KOPT-K1 (cell line): ENCODE data around the gene FLACC1.
A peak's percentile ranks its signal among the peaks of the same experiment; 100 is the strongest.

Source experiments
- H3K27ac ChIP-seq: fragments of 200-600 bp; sonication (generic); 2 replicates; pipeline ENCODE4 v1.5.1; 2016; ENCODE audit warnings: antibody characterized with exemption, mild to moderate bottlenecking, low read depth, low read length; ENCODE audit not compliant: poor library complexity, severe bottlenecking
- H3K36me3 ChIP-seq: fragments of 200-600 bp; sonication (generic); 2 replicates; pipeline ENCODE4 v1.5.1; 2017; ENCODE audit warnings: antibody characterized with exemption, mild to moderate bottlenecking, low read length, moderate library complexity; ENCODE audit not compliant: insufficient read depth
- H3K9me3 ChIP-seq: fragments of 200-600 bp; sonication (generic); 2 replicates; pipeline ENCODE4 v1.5.1; 2017; ENCODE audit warnings: antibody characterized with exemption, low read length, mild to moderate bottlenecking; ENCODE audit not compliant: insufficient read depth, poor library complexity, severe bottlenecking

FLACC1 gene

DNA sequence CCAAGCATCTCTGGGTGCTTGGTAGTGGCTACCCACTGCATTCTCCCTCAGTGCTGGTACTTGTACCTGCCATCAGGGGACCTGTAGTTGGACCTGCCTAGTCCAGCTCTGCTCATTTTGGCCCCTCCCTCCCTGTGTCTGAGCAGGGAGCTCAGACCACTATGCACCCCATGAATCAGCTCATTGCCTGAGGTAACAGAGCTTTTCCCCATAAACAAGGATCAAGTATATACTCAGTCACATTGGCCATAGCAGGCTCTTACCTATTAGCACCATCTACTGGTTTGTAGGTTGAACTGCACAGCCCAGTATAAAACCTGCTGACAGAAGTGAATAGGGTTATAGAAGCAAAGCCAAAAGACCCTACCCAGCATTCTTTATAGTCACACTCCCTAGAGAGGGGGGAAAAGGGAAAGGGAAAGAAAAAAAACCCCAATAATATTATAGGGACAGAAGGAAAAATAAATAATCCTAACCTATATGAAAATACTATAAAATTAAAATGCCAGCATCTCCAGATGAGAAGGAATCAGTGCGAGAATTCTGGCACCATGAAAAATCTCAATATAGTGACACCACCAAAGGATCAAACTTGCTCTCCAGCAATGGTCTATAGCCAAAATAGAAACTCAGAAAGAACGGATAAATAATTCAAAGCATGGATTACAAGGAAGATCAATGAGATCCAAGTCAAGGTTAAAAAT is 6.9 kb upstream of the FLACC1 start:
- Histone ChIP-seq H3K27ac (peak overlapping the region; percentile 53), H3K36me3 (peaks cover 5% of the 10 kb centered on the region; the same call in 1 of the 2 replicates), H3K9me3 (peaks cover 35% of the 10 kb centered on the region)

DNA sequence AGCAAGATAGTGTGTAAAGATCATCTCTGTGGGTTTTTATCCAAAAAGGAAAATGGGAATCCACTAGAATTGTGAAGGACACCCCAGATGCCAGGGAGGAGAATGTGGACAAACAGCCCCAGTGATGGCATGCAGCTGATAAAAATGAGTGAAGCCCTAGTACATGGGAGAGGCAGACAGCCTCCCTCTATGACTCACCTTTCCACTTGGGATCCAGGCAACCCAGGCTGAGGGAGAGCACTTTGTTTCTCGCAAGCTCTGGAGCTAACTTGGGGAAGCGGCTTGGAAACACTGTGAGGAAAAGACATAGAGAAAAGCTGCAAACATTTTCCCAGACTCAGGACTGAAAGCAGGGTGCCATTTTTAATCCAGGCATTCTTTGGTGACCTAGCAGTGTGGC is 5.3 kb upstream of the FLACC1 start:
- H3K36me3 ChIP-seq = 0 out of 2 replicates have a peak, but pooled peaks cover 5% of the 10 kb centered on the region
- H3K27ac ChIP-seq = peak overlapping the region; percentile 21
- H3K9me3 ChIP-seq = peaks cover 19% of the 10 kb centered on the region

DNA sequence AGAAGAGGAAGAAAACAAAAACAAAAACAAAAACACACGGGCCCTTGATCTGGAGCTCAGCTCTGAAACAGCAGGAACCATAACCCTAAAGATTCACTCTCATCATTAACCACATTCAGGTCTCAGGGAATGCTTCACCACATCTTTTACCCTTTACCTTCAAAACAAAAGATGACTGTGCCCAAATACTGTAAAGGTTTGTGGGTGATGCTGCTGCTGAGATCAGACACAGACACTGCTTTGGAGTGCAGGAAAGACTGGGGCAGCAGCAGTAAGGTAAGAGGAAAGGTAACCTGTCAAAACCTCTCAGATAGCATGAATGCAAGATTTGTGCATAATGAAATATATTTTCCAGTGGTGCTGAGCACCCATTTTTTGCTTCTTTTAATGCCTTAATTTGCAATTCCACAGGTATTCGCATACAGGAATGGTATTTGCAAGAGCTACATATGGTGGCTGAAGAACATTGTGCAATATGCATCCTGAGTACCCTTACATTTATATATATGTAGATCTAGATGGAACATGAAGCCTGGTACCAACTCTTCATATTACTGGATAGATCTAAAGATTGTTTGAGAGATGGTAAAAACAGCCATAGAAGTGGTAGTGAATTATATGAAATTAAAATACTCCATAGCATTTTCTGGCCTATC is 4.1 kb upstream of the FLACC1 start:
- 0 out of 2 replicates have a peak, but pooled peaks cover 5% of the 10 kb centered on the region for H3K36me3 ChIP-seq

DNA sequence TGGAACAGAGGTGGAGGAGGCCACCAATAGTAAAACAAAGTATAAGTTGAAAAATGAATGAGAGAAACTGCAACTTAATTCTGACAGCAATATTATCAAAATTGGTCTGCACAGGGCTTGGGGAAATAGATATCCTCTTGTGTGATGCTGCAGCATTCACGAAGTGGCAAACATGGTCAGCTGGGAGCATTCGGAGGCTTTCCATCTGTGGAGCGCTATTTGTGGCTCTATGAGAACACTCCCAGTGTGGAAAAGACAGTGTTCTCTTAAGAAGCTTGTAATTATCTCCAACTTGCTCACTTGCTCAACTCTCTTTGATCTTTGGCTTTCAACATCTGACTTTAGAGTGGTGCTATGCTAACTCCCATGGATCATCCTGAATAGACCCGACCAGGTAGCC is 3.1 kb upstream of the FLACC1 start:
- no peak overlapping the region for H3K27ac ChIP-seq
- H3K36me3 ChIP-seq = 0 out of 2 replicates have a peak, but pooled peaks cover 5% of the 10 kb centered on the region
- H3K9me3 ChIP-seq = peaks cover 12% of the 10 kb centered on the region

More for the DNA sequence above, 4.1 kb upstream of the FLACC1 start:
- peaks cover 12% of the 10 kb centered on the region for H3K9me3 ChIP-seq
- H3K27ac ChIP-seq = no peak overlapping the region

DNA sequence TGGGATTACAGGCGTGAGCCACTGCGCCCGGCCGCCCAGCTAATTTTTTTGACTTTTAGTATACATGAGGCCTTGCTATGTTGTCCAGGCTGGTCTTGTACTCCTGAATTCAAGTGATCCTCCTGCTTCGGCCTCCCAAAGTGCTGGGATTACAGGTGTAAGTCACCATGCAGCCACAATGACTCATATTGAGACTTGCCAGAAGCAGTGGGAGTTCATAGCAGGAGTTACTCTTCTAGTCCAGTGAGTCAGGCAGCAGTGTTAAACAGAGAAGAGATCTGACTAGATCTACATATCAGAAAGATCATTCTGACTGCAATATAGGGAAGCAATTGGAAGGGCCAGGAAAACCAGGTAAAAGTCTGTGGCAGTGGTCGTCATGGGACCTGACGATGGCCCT is 1.5 kb upstream of the FLACC1 start:
- H3K36me3 ChIP-seq = 0 out of 2 replicates have a peak, but pooled peaks cover 5% of the 10 kb centered on the region
- peaks cover 12% of the 10 kb centered on the region for H3K9me3 ChIP-seq
- H3K27ac ChIP-seq = no peak overlapping the region

GRCh38 chr2:201353116-201353515 is 4.0 kb downstream of the FLACC1 start:
- Histone ChIP-seq H3K36me3 (no peaks in the 10 kb centered on the region), H3K9me3 (no peaks in the 10 kb centered on the region), H3K27ac (no peak overlapping the region)

DNA sequence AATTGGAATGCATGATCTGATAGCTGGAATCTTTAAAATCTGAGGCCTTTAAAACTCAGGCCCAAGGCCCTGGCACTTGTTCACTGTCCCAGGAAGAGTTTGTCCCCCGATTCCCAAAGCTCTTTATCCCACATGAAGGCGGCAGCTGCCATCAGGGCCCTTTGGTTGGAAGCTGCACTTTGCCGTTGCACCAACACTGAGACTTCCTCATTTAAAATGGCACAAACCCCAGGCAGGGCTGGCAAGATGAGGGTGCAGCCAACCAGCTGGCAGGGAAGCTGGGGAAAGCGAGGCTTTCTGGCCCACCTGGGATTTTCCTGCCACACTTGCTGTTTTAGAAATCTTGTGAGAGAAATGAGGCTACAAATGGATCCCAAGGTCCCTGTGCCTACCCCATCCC is 6.3 kb downstream of the FLACC1 start:
- H3K27ac ChIP-seq = no peak overlapping the region
- H3K36me3 ChIP-seq = no peaks in the 10 kb centered on the region
- no peaks in the 10 kb centered on the region for H3K9me3 ChIP-seq

GRCh38 chr2:201349601-201350000 is 7.5 kb downstream of the FLACC1 start:
- Histone ChIP-seq H3K27ac (no peak overlapping the region), H3K9me3 (no peaks in the 10 kb centered on the region), H3K36me3 (no peaks in the 10 kb centered on the region)

DNA sequence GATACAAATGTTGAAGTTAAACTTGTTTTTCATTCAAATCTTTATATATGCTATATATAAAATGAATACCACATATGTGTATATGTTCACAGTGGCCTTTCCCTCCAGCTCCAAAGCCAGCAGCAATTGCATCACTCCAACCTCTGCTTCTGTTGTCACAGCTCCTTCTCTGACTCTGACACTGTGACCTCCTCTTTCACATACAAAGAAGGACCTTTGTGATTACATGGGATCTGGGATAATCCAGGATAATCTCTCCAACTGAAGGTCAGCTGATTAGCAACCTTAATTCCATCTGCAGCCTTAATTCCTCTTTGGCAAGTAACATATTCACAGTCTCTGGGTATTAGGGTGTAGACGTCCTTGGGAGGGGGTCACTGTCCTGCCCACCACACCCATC is 8.4 kb downstream of the FLACC1 start:
- no peaks in the 10 kb centered on the region for H3K36me3 ChIP-seq
- no peak overlapping the region for H3K27ac ChIP-seq
- no peaks in the 10 kb centered on the region for H3K9me3 ChIP-seq

DNA sequence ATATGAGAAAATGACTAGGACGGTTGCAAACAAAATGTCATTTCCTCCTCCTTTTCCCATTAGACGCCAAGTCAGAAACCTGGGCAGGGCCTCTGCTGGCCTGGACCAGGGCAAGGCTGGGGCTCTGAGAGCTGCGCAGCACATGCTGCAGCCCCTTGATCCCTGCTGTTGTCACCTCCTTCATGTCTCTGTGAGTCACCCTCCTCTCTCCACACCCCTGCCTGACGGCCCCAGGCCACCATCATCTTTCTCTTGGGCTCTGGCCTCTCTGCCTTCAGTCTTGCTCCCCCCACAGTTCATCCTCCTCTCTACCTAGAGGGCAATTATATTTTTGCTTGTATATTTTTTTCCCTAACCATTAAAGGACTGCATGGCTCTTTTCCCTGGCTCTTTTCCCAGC is 10.0 kb downstream of the FLACC1 start:
- Histone ChIP-seq H3K9me3 (no peaks in the 10 kb centered on the region), H3K27ac (no peak overlapping the region), H3K36me3 (no peaks in the 10 kb centered on the region)

DNA sequence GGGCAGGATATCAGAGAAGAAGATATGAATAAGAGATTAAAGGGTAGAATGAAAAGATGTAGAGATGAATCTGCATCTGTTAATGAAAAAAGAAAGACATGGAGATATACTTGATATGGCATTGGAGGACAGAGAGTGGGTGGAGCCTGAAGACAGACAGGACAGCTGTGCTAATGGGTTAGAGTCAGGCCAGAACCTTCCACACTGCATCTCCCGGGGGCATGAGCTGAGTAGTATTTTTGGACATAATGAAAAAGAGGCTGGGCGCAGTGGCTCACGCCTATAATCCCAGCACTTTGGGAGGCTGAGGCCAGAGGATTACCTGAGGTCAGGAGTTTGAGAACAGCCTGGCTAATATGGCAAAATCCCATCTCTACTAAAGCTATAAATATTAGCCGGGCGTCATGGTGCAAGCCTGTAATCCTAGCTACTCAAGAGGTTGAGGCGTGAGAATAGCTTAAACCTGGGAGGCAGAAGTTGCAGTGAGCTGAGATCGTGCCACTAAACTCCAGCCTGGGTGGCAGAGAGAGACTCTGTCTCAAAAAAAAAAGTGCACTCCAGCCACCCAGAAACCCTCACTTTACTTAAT is 11.4 kb downstream of the FLACC1 start:
- H3K27ac ChIP-seq = no peak overlapping the region
- H3K36me3 ChIP-seq = no peaks in the 10 kb centered on the region
- H3K9me3 ChIP-seq = peaks cover 4% of the 10 kb centered on the region

DNA sequence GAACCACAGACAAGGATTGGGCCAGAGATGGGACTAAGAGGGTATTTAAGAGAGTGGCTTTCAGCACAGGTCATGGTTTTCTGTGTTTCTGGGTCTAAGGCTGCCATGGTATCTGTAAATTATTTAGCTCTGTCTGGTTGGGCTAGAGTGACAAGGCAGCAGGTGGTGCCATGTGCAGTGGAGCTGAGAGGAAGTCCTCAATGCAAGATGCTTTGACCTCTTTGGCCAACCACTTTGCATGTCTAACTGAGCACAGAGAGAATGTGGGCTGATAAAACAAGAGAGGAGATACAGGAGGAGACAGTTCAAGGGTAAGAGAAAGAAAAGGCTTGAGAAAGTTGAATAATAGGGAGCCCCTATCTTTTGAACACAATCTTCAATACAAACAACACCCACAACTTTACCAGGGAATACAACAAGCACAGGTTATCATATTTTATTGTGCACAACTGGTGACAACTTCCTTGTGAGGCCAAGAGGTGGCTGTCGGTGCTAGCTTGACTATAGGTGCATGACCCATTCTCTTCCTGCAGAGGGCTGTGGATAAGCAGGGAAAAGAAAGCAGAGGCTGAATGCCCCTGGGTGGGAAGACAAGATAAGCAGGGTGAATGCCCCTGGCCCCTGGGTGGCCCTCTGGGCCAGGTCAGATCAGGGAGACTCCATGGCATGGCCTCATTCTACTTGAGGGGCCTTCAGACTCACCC is 12.3 kb downstream of the FLACC1 start:
- peaks cover 11% of the 10 kb centered on the region for H3K9me3 ChIP-seq
- no peaks in the 10 kb centered on the region for H3K36me3 ChIP-seq
- H3K27ac ChIP-seq = no peak overlapping the region

GRCh38 chr2:201343559-201343958 is 13.6 kb downstream of the FLACC1 start:
- peaks cover 14% of the 10 kb centered on the region for H3K9me3 ChIP-seq
- H3K27ac ChIP-seq = no peak overlapping the region
- H3K36me3 ChIP-seq = no peaks in the 10 kb centered on the region

DNA sequence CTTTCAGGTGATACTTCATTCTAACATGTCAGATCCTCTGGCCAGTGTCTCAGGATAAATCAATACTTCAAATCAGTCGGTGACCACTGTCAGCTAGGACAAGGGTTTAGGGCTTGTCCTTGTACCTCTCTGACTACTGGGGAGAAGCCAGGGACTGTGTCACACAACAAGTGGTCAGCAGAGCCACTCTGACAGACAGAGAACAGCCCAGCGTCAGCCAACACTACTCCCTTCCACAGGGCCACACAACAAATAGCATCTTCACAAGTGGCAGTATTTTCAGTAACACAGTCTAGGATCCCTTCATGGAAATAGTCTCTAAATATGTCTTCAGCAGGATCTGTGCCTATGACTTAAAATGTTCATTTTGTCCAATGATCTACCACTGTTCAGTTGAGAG is 14.2 kb downstream of the FLACC1 start:
- Histone ChIP-seq H3K27ac (no peak overlapping the region), H3K36me3 (no peaks in the 10 kb centered on the region), H3K9me3 (peaks cover 14% of the 10 kb centered on the region)

DNA sequence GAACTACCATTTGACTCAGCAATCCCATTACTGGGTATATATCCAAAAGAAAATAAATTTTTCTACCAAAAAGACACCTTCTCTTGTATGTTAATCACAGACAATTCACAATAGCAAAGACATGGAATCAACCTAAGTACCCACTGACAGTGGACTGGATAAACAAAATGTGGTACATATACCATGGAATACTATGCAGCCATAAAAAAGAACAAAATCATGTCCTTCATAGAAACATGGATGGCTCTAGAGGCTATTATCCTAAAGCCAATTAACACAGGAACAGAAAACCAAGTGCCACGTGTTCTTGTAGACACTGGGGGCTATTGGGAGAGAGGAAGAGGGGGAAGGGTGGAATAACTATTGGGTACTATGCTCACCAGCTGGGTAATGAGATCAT is 27.7 kb downstream of the FLACC1 start:
- Histone ChIP-seq H3K9me3 (peaks cover 13% of the 10 kb centered on the region), H3K27ac (no peak overlapping the region), H3K36me3 (no peaks in the 10 kb centered on the region)
